GM12878 (cell line): ENCODE results near the gene TARDBP. TPM values are rescaled to one million over a fixed set of nuclear protein-coding genes. Genes with fewer than 3 reads are reported as not detected.

Experiments used
- BCL3 ChIP-seq: IDR thresholded peaks from 2 replicates; pipeline ENCODE4 v1.6.1; 2011; ENCODE audit warnings: borderline replicate concordance, low read depth, mild to moderate bottlenecking, moderate library complexity, low read length; ENCODE audit not compliant: insufficient read depth, poor library complexity, severe bottlenecking
- CREM ChIP-seq: IDR thresholded peaks from 2 replicates; pipeline ENCODE4 v1.6.1; 2014; ENCODE audit warnings: antibody characterized with exemption, low read depth
- EGR1 ChIP-seq, 2 experiments: IDR thresholded peaks; 1 replicate in 1 of 2; 2 replicates in 1 of 2; pipeline ENCODE4 v1.6.1; 2011 to 2012; ENCODE audit warnings: low read depth in 2 of 2, low read length in 2 of 2, borderline replicate concordance in 1 of 2, mild to moderate bottlenecking in 1 of 2, moderate library complexity in 1 of 2
- ESRRA ChIP-seq: IDR thresholded peaks from 2 replicates; pipeline ENCODE4 v1.6.1; 2012; ENCODE audit warnings: mild to moderate bottlenecking, low read length, improper control_type of control experiment
- ETV6 ChIP-seq, 2 experiments: fragments of 450-650 bp in 1 of 2; IDR thresholded peaks in 1 of 2; conservative IDR thresholded peaks in 1 of 2; 2 replicates each; pipeline ENCODE4 v1.6.1; 2014; ENCODE audit warnings: antibody characterized with exemption in 1 of 2, borderline replicate concordance in 1 of 2, low read depth in 1 of 2, mild to moderate bottlenecking in 1 of 2, moderate library complexity in 1 of 2
- FOXM1 ChIP-seq: IDR thresholded peaks from 2 replicates; pipeline ENCODE4 v1.6.1; 2012; ENCODE audit warnings: low read depth, mild to moderate bottlenecking, inconsistent platforms, low read length, moderate library complexity
- GATAD2B ChIP-seq: fragments of 450-650 bp; conservative IDR thresholded peaks from 2 replicates; pipeline ENCODE4 v1.6.1; 2017; ENCODE audit warnings: low read depth, mild to moderate bottlenecking, moderate library complexity
- IRF5 ChIP-seq: fragments of 450-650 bp; IDR thresholded peaks from 2 replicates; pipeline ENCODE4 v1.6.1; 2017; ENCODE audit warnings: borderline replicate concordance
- KDM1A ChIP-seq: fragments of 200-600 bp; sonication (generic); IDR thresholded peaks from 2 replicates; pipeline ENCODE4 v1.6.1; 2016; ENCODE audit warnings: borderline replicate concordance
- KLF5 ChIP-seq: fragments of 450-650 bp; IDR thresholded peaks from 2 replicates; pipeline ENCODE4 v1.6.1; 2014; ENCODE audit warnings: mild to moderate bottlenecking; ENCODE audit not compliant: partially characterized antibody
- MYC ChIP-seq: IDR thresholded peaks from 2 replicates; pipeline ENCODE4 v1.6.1; 2011; ENCODE audit warnings: mild to moderate bottlenecking, low read length, moderate library complexity, inconsistent platforms; ENCODE audit not compliant: insufficient read depth, insufficient replicate concordance, insufficient read length, severe bottlenecking
- PAX5 ChIP-seq: IDR thresholded peaks from 2 replicates; pipeline ENCODE4 v1.6.1; 2011; ENCODE audit warnings: low read depth, low read length, borderline replicate concordance
- POLR2AphosphoS2 ChIP-seq: IDR thresholded peaks from 2 replicates; pipeline ENCODE4 v1.6.1; 2011; ENCODE audit warnings: low read depth, mild to moderate bottlenecking, low read length, improper control_type of control experiment, moderate library complexity
- RAD51 ChIP-seq: fragments of 450-650 bp; IDR thresholded peaks from 2 replicates; pipeline ENCODE4 v1.6.1; 2016; ENCODE audit warnings: moderate library complexity, mild to moderate bottlenecking, inconsistent platforms
- RFX5 ChIP-seq: IDR thresholded peaks from 2 replicates; pipeline ENCODE4 v1.6.1; 2011; ENCODE audit warnings: low read depth, low read length, improper control_type of control experiment
- RUNX3 ChIP-seq: IDR thresholded peaks from 2 replicates; pipeline ENCODE4 v1.6.1; 2012; ENCODE audit warnings: low read length, inconsistent platforms
- SIN3A ChIP-seq: IDR thresholded peaks from 2 replicates; pipeline ENCODE4 v1.6.1; 2012; ENCODE audit warnings: low read depth, low read length, improper control_type of control experiment
- SREBF2 ChIP-seq: IDR thresholded peaks from 2 replicates; pipeline ENCODE4 v1.6.1; 2012; ENCODE audit warnings: mild to moderate bottlenecking, low read length
- SUPT20H ChIP-seq: IDR thresholded peaks from 2 replicates; pipeline ENCODE4 v1.6.1; 2011; ENCODE audit warnings: low read depth, mild to moderate bottlenecking, low read length, moderate library complexity, borderline replicate concordance; ENCODE audit not compliant: control insufficient read depth
- TARDBP ChIP-seq: IDR thresholded peaks from 2 replicates; pipeline ENCODE4 v1.6.1; 2016; ENCODE audit warnings: borderline replicate concordance
- YBX1 ChIP-seq: fragments of 450-650 bp; IDR thresholded peaks from 2 replicates; pipeline ENCODE4 v1.6.1; 2016; ENCODE audit warnings: antibody characterized with exemption
- ZNF207 ChIP-seq: fragments of 450-650 bp; IDR thresholded peaks from 2 replicates; pipeline ENCODE4 v1.6.1; 2014; ENCODE audit warnings: antibody characterized with exemption, mild to moderate bottlenecking, borderline replicate concordance
- ZNF384 ChIP-seq: IDR thresholded peaks from 2 replicates; pipeline ENCODE4 v1.6.1; 2012; ENCODE audit warnings: low read depth, mild to moderate bottlenecking, low read length, improper control_type of control experiment, borderline replicate concordance
- polyA plus RNA-seq, 11 experiments: library from polyadenylated mRNA; depleted of rRNA in 4 of 11; unstranded in 6 of 11; stranded (reverse) in 5 of 11; fragments of >200 nt; fragmentation: Nextera tagmentation in 4 of 11; fragmentation: Illumina TruSeq in 1 of 11; extraction: Ambion mirVana in 4 of 11; extraction: Trizol in 1 of 11; gene quantifications; 1 replicate in 1 of 11; 2 replicates in 10 of 11; pipeline versions ENCODE4 v1.2.1 to v1.2.3, GENCODE V29; 2011 to 2016; ENCODE audit warnings: inconsistent platforms in 2 of 11, missing spikeins in 2 of 11, low read depth in 1 of 11
- total RNA-seq, 4 experiments: library from RNA; depleted of rRNA in 3 of 4; stranded (reverse); fragments of >200 nt in 3 of 4; fragmentation: Illumina TruSeq in 1 of 4; extraction: Trizol in 1 of 4; gene quantifications; 2 replicates each; pipeline versions ENCODE4 v1.2.1 to v1.2.3, GENCODE V29; 2013 to 2021
- TF ChIP-seq, protein P1 (sequence below): fragments of 450-650 bp; IDR thresholded peaks from 2 replicates; pipeline ENCODE4 v1.6.1; 2016; ENCODE audit warnings: mild to moderate bottlenecking, moderate library complexity, borderline replicate concordance

Gene TARDBP
- total and polyA plus RNA-seq, 10 of the 15 experiments (the other 5 are each of a cell fraction or from before 2014, with no cell fraction given): 55.6 to 318 (median 192) TPM

DNA sequence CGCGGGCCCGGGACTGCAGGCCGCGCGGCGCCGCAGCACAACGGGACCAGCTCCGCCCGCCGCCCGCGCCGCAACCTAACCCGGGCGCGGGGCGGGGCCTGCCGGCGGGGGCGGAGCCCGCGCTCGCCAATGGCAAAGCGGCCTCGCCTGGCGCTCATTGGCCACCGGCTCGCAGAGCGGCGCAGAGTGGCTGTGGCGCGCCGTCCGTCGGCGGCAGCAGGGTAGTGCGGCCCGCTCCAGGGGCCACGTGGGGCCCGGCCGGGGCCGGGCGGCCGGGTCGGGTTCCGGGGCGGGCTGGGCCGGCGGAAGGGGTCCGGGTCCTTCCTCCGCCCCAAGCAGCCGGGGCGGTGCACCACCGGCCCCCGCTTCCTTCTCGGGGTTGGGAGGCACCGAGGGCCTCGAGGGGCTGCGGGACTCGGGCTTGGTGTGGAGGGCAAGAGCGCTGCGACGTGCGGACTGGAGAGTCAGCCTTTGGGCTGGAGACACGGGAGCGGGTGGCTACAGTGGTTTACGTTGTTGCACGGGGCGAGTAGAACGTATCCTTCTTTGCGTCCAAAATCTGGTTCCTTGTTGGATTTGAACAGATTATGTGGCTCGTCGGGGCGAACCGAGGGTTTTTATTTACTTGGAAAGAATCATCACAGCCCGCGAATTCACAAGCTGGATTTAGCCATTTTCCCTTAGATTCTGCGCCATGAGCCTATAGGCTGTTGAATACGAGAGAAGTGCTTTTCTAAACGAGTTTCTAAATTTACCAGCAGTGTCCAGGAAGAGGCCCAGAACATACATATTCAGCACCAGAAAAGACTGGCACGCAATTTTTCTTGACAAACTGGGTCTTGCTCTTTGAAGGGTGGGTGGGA lies 47.7 kb downstream of the TARDBP start, which contains the start of gene SRM (continued):
- peak; percentile 91 for TF ChIP-seq MYC
- no peak for TF ChIP-seq KLF5
- TF ChIP-seq RFX5: no peak
- no peak for TF ChIP-seq ESRRA
- TF ChIP-seq POLR2AphosphoS2: no peak
- no peak for TF ChIP-seq TARDBP
- TF ChIP-seq CREM: no peak
- TF ChIP-seq RUNX3: no peak
- no peak for TF ChIP-seq BCL3
- no peak for TF ChIP-seq IRF5
- TF ChIP-seq GATAD2B: peak; percentile 58
- peak; percentile 32; the same call in 1 of the 2 replicates for TF ChIP-seq ZNF207
- no peak for TF ChIP-seq FOXM1
- no peak for TF ChIP-seq SREBF2
- TF ChIP-seq EGR1 (IDR thresholded peaks at IDR 0.05; ENCODE audit: borderline replicate concordance in 1 of 2, low read depth in 2 of 2, low read length in 2 of 2): peak in 1 of 2 experiments; percentile 57; a peak in 1 of 3 replicates
- TF ChIP-seq SUPT20H: no peak
- TF ChIP-seq RAD51: no peak
- TF ChIP-seq, protein P1, sequence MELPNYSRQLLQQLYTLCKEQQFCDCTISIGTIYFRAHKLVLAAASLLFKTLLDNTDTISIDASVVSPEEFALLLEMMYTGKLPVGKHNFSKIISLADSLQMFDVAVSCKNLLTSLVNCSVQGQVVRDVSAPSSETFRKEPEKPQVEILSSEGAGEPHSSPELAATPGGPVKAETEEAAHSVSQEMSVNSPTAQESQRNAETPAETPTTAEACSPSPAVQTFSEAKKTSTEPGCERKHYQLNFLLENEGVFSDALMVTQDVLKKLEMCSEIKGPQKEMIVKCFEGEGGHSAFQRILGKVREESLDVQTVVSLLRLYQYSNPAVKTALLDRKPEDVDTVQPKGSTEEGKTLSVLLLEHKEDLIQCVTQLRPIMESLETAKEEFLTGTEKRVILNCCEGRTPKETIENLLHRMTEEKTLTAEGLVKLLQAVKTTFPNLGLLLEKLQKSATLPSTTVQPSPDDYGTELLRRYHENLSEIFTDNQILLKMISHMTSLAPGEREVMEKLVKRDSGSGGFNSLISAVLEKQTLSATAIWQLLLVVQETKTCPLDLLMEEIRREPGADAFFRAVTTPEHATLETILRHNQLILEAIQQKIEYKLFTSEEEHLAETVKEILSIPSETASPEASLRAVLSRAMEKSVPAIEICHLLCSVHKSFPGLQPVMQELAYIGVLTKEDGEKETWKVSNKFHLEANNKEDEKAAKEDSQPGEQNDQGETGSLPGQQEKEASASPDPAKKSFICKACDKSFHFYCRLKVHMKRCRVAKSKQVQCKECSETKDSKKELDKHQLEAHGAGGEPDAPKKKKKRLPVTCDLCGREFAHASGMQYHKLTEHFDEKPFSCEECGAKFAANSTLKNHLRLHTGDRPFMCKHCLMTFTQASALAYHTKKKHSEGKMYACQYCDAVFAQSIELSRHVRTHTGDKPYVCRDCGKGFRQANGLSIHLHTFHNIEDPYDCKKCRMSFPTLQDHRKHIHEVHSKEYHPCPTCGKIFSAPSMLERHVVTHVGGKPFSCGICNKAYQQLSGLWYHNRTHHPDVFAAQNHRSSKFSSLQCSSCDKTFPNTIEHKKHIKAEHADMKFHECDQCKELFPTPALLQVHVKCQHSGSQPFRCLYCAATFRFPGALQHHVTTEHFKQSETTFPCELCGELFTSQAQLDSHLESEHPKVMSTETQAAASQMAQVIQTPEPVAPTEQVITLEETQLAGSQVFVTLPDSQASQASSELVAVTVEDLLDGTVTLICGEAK: peak; percentile 67; the same call in 1 of the 2 replicates
- no peak for TF ChIP-seq KDM1A
- TF ChIP-seq ETV6 (conservative IDR thresholded peaks at IDR 0.05 in 1 of 2, IDR thresholded peaks at IDR 0.05 in 1 of 2; ENCODE audit: borderline replicate concordance in 1 of 2, low read depth in 1 of 2): no peak
- no peak for TF ChIP-seq SIN3A
- no peak for TF ChIP-seq ZNF384
- TF ChIP-seq PAX5: no peak
- TF ChIP-seq YBX1: no peak
